PC-3 (cell line): ENCODE measurements around the gene ARHGEF2.

Experiments
- CTCF ChIP-seq: fragments of 300-600 bp; sonication (generic); conservative IDR thresholded peaks from 2 replicates; pipeline ENCODE4 v1.5.1; 2017; ENCODE audit warnings: antibody characterized with exemption, low read depth, mild to moderate bottlenecking, low read length
- EZH2 ChIP-seq: fragments of 300-600 bp; sonication (generic); IDR thresholded peaks from one replicate; pipeline ENCODE4 v1.6.1; 2017; ENCODE audit warnings: antibody characterized with exemption, mild to moderate bottlenecking, low read length; ENCODE audit not compliant: unreplicated experiment

GRCh38 chr1:155981266-155982088, 3.1 kb upstream of the ARHGEF2 start:
- TF ChIP-seq CTCF (no peak), EZH2 (no peak)
